Measurements from ENCODE around the gene IL10RB. TPM values are rescaled to one million over a fixed set of nuclear protein-coding genes. Genes with fewer than 3 reads are reported as not detected.
"Not testable (repeated sequence)": the region's sequence is repeated elsewhere in the genome, so short reads cannot be mapped to it uniquely, and the experiment has no call there.

IL10RB gene
- total RNA-seq: 10 to 100 TPM; 30.9 to 34.9 TPM

GRCh38 chr21:33266050-33266788, at the start of gene IL10RB:
Gene IL10RB (plus strand): TSS chr21:33266367. CDS start chr21:33266466, 99 bp downstream.
- Mint-ChIP-seq H3K4me3 (peak within 1 kb of the TSS; percentile 89), H3K4me1 (peaks cover 48% of the 10 kb centered on the region), H3K27me3 (no peaks in the 10 kb centered on the region), H3K9me3 (ENCODE audit: low read depth) (no peaks in the 10 kb centered on the region), H3K27ac (peak within 1 kb of the TSS; percentile 93), H3K36me3 (peaks cover 46% of the 10 kb centered on the region)
- ATAC-seq (peak; percentile 91), DNase-seq (peak; percentile 77)
- CTCF ChIA-PET: interaction anchor here (0.8 to 2.5 kb wide), 6 partner anchors 10 to 179 kb away, joined by 3 to 11 read pairs (median 6); no protein-coding TSS in a partner anchor

DNA sequence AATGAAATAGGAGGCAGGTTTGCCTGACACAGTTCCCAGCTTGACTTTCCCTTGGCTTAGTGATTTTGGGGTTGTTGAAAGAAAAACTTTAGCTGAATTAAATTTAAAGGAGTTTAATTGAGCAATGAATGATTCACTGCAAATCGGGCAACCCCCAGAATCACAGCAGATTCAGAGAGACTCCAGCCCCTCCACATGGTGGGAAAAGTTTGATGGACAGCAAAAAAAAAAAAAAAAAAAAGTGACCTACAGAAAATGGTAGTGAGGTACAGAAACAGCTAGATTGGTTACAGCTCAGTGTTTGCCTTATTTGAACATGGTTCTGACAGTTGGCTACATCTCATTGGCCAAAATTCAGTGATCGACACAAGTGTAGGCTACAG, 49.0 kb upstream of the IL10RB start:
- peak; percentile 11 for DNase-seq
- ATAC-seq: no peak
- Mint-ChIP-seq H3K9me3 (ENCODE audit: low read depth) (no peaks in the 10 kb centered on the region), H3K4me3 (no peak overlapping the region), H3K27me3 (peaks cover 5% of the 10 kb centered on the region), H3K36me3 (peaks cover 9% of the 10 kb centered on the region), H3K4me1 (peaks cover 47% of the 10 kb centered on the region), H3K27ac (no peak overlapping the region)
- CTCF ChIA-PET: no interaction called here

GRCh38 chr21:33219300-33219699, 46.9 kb upstream of the IL10RB start:
- no peaks in the 10 kb centered on the region for H3K9me3 Mint-ChIP-seq (ENCODE audit: low read depth)
- H3K4me1 Mint-ChIP-seq: peaks cover 28% of the 10 kb centered on the region
- CTCF ChIA-PET: interaction anchor here (0.6 to 0.9 kb wide), 2 partner anchors 19 to 387 kb away, joined by 3 read pairs; no protein-coding TSS in a partner anchor
- no peak for DNase-seq
- no peak overlapping the region for H3K4me3 Mint-ChIP-seq
- no peak for ATAC-seq
- peaks cover 10% of the 10 kb centered on the region for H3K27me3 Mint-ChIP-seq
- peaks cover 10% of the 10 kb centered on the region for H3K36me3 Mint-ChIP-seq
- H3K27ac Mint-ChIP-seq: no peak overlapping the region

- Mint-ChIP-seq H3K4me3 (no peak overlapping the region), H3K4me1 (peaks cover 24% of the 10 kb centered on the region), H3K36me3 (peaks cover 9% of the 10 kb centered on the region), H3K27ac (no peak overlapping the region), H3K27me3 (peaks cover 10% of the 10 kb centered on the region), H3K9me3 (ENCODE audit: low read depth) (no peaks in the 10 kb centered on the region)
- ATAC-seq: no peak
- peak; percentile 41 for DNase-seq
- CTCF ChIA-PET: no interaction called here
Measured at GRCh38 chr21:33219954-33220353, 46.2 kb upstream of the IL10RB start.

- H3K4me3 Mint-ChIP-seq, CTCF ChIA-PET: not testable (repeated sequence)
Measured at GRCh38 chr21:33225376-33225775, 40.8 kb upstream of the IL10RB start.

DNA sequence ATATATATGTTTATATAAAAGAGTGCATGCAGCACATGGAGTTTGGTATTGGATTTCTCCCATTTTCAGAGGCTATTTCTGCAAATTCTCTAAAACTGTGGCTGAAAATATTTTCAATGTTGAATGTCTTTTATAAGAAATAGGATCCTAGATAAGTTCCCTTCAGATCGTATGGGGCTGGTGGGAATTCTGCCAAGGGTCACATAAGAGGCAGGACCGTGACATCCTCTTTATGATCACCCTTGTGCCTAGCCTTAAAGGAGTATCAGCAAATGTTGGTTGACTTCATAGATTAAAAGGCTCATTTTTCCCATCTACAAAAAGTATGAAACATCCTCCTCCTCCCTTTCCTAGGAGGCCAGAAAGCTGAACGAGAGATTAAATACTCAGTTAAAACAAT, 37.7 kb upstream of the IL10RB start:
- CTCF ChIA-PET: interaction anchor here (1.3 to 1.5 kb wide), 2 partner anchors 10 to 133 kb away, joined by 3 to 5 read pairs; no protein-coding TSS in a partner anchor
- H3K27me3 Mint-ChIP-seq: peaks cover 7% of the 10 kb centered on the region
- H3K36me3 Mint-ChIP-seq: peaks cover 17% of the 10 kb centered on the region
- H3K4me3 Mint-ChIP-seq: no peak overlapping the region
- H3K4me1 Mint-ChIP-seq: peaks cover 34% of the 10 kb centered on the region
- H3K9me3 Mint-ChIP-seq (ENCODE audit: low read depth): no peaks in the 10 kb centered on the region
- ATAC-seq: no peak
- no peak overlapping the region for H3K27ac Mint-ChIP-seq
- no peak for DNase-seq

More at GRCh38 chr21:33225376-33225775, 40.8 kb upstream of the IL10RB start:
- ATAC-seq; H3K36me3 Mint-ChIP-seq; H3K27ac Mint-ChIP-seq; H3K9me3 Mint-ChIP-seq (ENCODE audit: low read depth): not testable (repeated sequence)
- peaks cover 10% of the 10 kb centered on the region for H3K27me3 Mint-ChIP-seq
- DNase-seq: peak; percentile 19
- peaks cover 15% of the 10 kb centered on the region for H3K4me1 Mint-ChIP-seq

DNA sequence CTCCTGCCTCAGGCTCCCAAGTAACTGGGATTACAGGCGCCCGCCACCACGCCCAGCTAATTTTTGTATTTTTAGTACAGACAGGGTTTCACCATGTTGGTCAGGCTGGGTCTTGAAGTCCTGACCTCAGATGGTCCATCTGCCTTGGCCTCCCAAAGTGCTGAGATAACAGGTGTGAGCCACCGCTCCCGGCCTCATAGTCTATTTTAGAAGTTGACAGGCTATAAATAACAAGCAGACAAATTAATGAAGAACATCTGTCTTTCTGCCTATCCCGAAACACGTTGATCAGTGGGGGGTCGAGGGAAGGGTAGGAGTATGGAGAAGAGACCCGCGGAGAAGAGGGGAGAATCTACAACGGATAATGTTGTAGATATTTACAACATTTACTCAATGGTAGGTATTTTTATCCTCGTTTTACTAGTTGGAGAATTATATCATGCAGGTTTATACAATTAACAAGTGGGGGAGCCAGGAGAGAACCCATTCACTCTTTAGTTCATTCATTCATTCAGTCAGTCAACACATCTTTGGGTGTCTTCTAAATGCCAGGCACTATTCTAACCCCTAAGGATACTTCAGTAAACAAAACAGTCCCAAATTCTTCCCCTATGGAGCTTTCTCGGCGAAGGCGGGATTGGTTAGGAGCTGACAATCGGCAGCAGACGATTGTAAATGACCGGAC, 36.9 kb upstream of the IL10RB start:
- peak overlapping the region; percentile 93 for H3K4me3 Mint-ChIP-seq
- peaks cover 3% of the 10 kb centered on the region for H3K27me3 Mint-ChIP-seq
- H3K9me3 Mint-ChIP-seq (ENCODE audit: low read depth): no peaks in the 10 kb centered on the region
- ATAC-seq (no peak), DNase-seq (peak; percentile 21)
- peaks cover 17% of the 10 kb centered on the region for H3K36me3 Mint-ChIP-seq
- CTCF ChIA-PET: interaction anchor here (1.3 kb wide), 1 partner anchor 9 kb away, joined by 3 read pairs; no protein-coding TSS in a partner anchor
- peak overlapping the region; percentile 57 for H3K27ac Mint-ChIP-seq
- peaks cover 39% of the 10 kb centered on the region for H3K4me1 Mint-ChIP-seq

DNA sequence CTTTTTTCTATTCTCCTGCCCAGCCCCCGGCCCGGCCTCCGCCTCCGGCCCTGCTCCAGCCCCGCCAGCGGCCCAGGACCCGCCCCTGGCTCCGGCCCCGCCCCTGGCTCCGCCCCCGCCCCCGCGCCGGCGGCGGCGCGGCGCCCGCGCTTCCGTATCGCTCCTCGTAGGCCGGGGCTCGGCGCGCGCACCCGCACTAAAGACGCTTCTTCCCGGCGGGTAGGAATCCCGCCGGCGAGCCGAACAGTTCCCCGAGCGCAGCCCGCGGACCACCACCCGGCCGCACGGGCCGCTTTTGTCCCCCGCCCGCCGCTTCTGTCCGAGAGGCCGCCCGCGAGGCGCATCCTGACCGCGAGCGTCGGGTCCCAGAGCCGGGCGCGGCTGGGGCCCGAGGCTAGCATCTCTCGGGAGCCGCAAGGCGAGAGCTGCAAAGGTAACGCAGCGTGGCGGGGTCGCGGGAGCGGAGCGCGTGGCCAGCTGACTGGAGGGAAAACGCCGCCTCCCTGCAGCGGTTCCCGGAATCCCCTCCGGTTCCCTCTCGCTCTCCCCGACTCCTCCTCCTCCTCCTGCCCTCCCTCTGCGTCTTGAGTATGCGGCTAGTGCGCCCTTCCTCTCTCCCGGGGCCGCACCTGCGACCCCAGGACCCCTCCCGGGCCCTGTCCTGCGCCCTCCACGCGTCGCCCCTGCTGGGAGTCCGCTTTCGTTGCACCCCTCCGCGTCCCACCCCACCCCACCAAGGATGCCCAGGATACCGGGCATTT, 36.2 kb upstream of the IL10RB start, which contains the start of gene IFNAR2:
IFNAR2 (plus strand) TSS at position 155 of the 761 bp plus-strand sequence. CDS start 11,985 bp downstream, outside the sequence.
- Mint-ChIP-seq H3K9me3 (ENCODE audit: low read depth) (no peaks in the 10 kb centered on the region), H3K27me3 (peaks cover 3% of the 10 kb centered on the region), H3K36me3 (peaks cover 22% of the 10 kb centered on the region), H3K4me3 (peak within 1 kb of the TSS; percentile 93), H3K27ac (peak within 1 kb of the TSS; percentile 84), H3K4me1 (peaks cover 46% of the 10 kb centered on the region)
- DNase-seq (peak; percentile 75), ATAC-seq (peak; percentile 87)
- CTCF ChIA-PET: no interaction called here

- H3K27ac Mint-ChIP-seq: peak overlapping the region; percentile 84
- peaks cover 3% of the 10 kb centered on the region for H3K27me3 Mint-ChIP-seq
- H3K9me3 Mint-ChIP-seq (ENCODE audit: low read depth): no peaks in the 10 kb centered on the region
- CTCF ChIA-PET: interaction anchor here (0.7 to 2.5 kb wide), 4 partner anchors 10 to 131 kb away, joined by 3 to 11 read pairs (median 4); no protein-coding TSS in a partner anchor
- peak; percentile 43 for ATAC-seq
- peak overlapping the region; percentile 93 for H3K4me3 Mint-ChIP-seq
- peaks cover 47% of the 10 kb centered on the region for H3K4me1 Mint-ChIP-seq
- peak; percentile 70 for DNase-seq
- H3K36me3 Mint-ChIP-seq: peaks cover 22% of the 10 kb centered on the region
Measured at GRCh38 chr21:33230545-33231324, 35.4 kb upstream of the IL10RB start.

DNA sequence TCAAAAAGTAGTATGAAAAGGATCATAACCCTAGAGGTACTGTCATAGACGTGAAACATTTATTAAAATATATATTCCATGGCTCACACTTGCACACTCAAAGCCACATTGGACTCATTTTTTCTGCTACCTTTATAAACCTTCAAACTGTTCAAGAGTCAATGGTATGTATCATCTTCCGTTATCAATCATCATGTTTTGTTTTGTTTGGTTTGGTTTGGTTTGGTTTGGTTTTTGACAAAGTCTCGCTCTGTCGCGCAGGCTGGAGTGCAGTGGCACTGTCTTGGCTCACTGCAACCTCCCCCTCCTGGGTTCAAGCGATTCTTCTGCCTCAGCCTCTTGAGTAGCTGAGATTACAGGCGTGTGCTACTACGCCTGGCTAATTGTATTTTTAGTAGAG, 34.6 kb upstream of the IL10RB start:
- peaks cover 51% of the 10 kb centered on the region for H3K4me1 Mint-ChIP-seq

GRCh38 chr21:33232291-33233034, 33.7 kb upstream of the IL10RB start:
- Mint-ChIP-seq H3K4me3 (peak overlapping the region; percentile 93), H3K27me3 (peaks cover 3% of the 10 kb centered on the region), H3K27ac (peak overlapping the region; percentile 84), H3K9me3 (ENCODE audit: low read depth) (no peaks in the 10 kb centered on the region), H3K4me1 (peaks cover 55% of the 10 kb centered on the region), H3K36me3 (peaks cover 27% of the 10 kb centered on the region)
- DNase-seq (peak; percentile 34), ATAC-seq (no peak)
- CTCF ChIA-PET: interaction anchor here (0.9 to 2.5 kb wide), 3 partner anchors 27 to 129 kb away, joined by 3 to 11 read pairs (median 3); no protein-coding TSS in a partner anchor

More for the DNA sequence above, 34.6 kb upstream of the IL10RB start:
- Mint-ChIP-seq H3K4me3 (peak overlapping the region; percentile 93), H3K9me3 (ENCODE audit: low read depth) (no peaks in the 10 kb centered on the region), H3K27ac (peak overlapping the region; percentile 84), H3K27me3 (peaks cover 3% of the 10 kb centered on the region), H3K36me3 (peaks cover 22% of the 10 kb centered on the region)
- CTCF ChIA-PET: interaction anchor here (0.7 to 2.5 kb wide), 4 partner anchors 9 to 130 kb away, joined by 3 to 11 read pairs (median 4); no protein-coding TSS in a partner anchor
- DNase-seq: peak; percentile 72
- ATAC-seq: peak; percentile 47

All from activated CD8-positive, alpha-beta memory T cell treated with anti-CD3 and anti-CD28 coated beads, Interleukin-2, amount 10 ng/mL, durations not matched to agents 7 days and 5 days (primary cell).